Activated CD4-positive, CD25-positive, alpha-beta regulatory T cell treated with anti-CD3 and anti-CD28 coated beads, Interleukin-2, amount 50 U/mL, for 16 hours (primary cell): ENCODE data around the gene EHMT1.
"Not testable (repeated sequence)": the region's sequence is repeated elsewhere in the genome, so short reads cannot be mapped to it uniquely, and the experiment has no call there.

Source experiments
- DNase-seq: peaks from one replicate; pipeline ENCODE4 v3.0.0-alpha.2; 2020; ENCODE audit warnings: low read depth, low spot score

The EHMT1 gene

DNA sequence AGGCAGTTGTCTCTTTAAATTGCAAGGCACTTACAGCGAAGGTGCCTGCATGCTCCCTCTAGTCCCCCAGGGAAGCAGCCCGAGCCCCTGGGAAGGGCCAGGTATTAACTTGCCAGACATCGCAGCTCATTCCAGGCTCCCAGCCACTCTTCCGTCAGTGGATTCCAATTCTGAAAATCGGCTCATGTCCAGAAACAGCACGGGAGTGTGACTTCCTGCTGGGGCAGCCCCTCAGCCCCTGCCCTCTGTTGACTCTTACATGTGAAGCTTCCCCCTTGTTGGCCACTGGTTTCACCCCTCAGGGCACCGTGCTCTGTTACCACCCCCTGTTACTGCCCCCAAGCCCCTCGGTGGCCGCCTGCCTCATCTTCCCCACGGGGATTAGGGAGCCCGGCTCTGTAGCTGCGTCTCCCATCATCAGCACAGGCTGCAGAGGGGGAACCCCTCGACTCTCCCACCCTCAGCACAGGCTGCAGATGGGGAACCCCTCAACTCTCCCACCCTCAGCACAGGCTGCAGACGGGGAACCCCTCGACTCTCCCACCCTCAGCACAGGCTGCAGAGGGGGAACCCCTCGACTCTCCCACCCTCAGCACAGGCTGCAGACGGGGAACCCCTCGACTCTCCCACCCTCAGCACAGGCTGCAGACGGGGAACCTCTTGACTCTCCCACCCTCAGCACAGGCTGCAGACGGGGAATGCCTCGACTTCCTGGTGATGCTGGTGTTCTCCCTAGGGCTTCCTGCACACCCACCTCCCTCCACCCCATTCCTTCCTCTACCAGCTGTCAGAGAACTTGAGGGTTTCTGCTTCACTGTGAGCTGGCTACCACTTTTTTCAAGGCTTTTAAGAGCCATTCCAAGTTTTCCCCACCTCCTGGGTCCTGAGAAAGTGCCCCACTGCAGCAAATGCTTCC, 247.7 kb downstream of the EHMT1 start:
- DNase-seq: no peak

DNA sequence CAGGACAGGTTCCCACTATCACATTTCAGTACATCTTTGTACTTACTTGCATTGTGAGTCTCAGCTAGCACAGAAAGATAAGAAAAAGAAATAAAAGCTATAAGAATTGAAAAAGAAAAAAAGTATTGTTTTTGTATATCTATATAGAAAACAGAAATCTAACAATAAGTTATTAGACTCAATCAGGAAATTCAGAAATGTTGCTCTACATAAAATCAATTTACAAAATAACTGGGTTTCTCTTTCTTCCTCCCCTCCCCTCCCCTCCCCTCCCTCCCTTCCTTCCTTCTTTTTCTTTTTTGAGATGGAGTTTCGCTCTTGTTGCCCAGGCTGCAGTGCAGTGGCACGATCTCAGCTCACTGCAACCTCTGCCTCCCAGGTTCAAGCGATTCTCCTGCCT, 251.6 kb downstream of the EHMT1 start:
- DNase-seq: no peak

DNA sequence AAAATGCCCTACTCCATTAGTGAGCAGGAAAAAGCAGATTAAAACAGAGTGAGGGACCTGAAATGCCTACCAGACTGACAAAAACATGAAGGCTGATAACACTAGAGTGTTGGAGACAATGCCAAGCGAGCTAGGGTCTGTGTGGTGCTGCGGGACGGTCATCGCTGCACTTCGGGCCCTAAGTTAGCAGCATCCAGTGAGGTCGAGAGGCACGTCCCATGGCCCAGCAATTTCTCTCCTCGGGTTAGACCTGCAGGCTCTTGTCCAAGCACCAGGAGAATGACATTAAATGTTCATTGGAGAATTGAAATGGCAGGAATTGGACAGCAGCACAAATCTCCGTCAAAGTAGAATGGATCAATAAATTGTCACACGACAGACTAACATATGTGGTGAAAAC, 253.5 kb downstream of the EHMT1 start:
- DNase-seq: no peak

DNA sequence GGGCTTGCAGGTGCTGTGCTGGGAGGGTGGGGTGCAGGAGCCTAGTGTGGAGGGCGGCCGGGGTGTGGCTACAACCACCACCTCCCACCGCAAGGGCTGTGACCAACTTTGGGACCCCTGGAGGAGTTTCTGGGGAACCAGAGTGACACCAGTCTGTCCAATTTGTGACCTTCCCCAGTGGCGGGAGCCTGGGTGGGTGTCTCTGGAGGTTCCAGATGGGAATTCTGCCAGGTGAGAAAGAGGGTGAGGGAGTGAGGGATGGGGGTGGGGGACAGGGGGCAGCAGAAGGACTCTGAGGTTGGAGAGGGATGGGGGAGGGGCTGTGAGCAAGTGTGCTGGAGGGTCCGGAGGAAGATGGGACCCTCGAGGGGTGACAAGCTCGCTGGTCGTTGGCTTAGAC, 254.6 kb downstream of the EHMT1 start:
- no peak for DNase-seq

DNA sequence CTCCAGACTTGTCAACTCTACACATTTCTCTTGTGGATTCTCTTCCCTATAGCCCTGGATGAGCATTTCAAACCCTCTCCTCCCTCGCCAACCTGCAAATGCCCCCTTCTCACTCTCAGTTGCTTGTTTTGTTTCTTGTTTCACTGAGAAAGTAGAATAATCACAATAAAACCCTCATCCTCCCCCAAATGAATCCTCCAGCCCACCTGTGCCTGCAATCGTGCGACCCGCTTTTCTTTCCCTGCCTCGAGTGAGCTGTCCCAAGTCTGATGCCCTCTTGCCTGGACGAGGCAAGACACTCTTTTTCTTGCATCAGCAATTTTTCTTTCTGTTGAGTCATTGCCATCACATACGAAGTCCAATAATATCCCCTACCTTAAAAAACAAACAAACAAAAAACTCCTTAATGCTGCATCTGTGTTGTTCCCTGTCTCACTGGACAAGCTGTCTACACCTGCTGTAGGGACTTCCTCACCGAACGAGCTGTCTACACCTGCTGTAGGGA, 255.1 kb downstream of the EHMT1 start:
- DNase-seq: no peak

DNA sequence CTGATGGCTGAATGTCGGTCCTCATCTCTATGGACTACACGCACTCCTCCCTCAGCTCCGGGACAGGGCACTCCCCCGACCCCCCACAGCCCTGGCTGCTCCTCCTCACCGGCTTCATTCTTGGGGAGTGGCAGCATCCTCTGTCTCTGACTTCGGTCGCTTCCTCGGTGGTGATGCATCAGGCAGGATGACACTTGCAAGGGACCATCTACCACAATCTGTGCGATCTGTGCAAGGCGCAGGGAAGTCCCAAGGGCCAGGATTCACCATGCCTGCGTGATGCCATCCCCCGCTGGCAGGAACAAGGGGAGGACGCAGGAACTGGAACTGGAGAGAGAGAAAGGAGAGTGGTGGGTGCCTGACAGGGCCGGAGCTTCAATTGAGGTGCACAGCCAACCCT, 256.5 kb downstream of the EHMT1 start:
- DNase-seq: no peak

DNA sequence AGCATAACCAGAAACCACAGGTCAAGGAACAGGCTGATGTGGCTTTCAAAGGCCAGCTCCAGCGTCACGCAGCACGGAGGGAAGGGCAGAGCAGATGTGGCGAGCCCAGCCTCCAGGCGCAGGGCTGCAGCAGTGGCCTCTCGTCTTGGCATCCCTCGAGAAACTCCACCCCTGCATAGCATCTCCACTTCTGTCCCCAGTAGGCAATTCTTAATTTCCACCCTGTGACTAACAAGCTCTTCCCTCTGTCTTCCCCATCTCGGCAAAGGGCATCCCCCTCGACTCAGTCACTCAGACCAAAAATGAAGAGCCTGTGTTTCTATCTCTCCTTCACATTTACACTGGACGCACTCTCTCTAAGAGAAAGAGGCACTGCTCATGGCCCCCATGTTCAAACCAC, 257.0 kb downstream of the EHMT1 start:
- DNase-seq: no peak

DNA sequence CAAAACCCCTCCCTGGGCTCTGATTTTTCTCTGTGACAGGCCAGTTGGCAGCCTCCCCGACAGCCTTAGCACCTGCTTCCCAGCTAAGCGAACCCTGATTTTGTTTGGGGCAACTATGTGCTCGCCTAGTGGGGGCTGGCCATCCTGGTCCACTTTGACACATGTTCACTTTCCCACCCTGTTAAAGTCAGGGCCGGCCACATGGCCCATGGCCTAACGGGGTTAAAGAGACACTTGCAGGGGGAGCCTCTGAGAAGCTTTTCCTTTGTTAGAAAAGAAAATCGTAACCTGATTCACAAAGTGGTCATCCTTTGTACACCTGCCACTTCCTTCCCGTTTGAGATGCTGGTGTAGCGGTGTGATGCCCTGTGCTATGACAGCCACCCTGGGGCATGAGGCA, 257.5 kb downstream of the EHMT1 start:
- no peak for DNase-seq

DNA sequence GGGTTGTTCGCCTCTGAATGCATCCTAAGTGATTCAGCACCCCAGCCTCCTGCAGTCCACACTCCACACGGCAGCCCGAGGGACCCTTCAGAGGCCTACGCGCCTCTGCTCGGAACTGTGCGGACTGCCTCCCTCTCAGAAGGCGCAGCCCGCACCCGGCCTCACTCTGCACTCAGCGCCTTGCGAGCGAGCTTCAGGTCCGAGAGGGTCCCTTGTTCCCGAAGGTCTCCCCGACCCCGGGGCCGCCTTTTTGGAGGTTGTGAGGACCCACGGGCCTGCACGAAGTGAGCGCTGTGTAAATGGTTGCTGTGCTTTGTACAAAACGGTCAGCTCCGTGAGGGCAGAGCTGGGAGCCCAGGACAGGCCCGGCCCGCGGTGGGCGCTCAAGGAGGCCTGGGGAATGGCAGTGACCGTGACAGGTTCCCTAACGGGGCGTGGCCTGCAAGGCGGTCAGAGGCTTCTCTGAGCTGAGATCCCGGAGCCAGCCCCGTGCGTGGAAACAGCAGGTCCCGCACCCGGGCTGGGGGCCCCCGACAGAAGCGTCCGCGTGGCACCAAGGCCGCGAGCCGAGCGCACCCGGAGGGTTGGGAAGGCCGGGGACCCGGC, 258.1 kb downstream of the EHMT1 start:
- no peak for DNase-seq

DNA sequence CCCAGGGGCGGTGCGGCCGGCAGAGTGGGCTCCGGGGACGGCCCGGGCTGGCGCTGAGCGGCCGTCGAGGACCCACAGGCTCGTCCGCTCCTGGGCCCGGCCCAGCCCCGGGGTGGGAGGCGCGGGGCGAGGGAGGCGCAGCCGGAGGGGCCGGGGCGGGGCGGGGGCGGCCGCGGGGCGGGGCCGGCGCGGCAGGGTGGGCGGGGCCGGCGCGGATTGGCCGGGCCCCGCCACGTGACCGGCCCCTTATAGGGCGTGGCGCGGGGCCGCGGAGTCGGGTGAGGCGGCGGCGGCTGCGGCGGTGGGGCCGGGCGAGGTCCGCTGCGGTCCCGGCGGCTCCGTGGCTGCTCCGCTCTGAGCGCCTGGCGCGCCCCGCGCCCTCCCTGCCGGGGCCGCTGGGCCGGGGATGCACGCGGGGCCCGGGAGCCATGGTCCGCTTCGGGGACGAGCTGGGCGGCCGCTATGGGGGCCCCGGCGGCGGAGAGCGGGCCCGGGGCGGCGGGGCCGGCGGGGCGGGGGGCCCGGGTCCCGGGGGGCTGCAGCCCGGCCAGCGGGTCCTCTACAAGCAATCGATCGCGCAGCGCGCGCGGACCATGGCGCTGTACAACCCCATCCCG, 258.8 kb downstream of the EHMT1 start, which contains the start of gene CACNA1B:
TSS of gene CACNA1B (plus strand) at position 277 of the 617 bp plus-strand sequence. CDS start at position 429, 152 bp downstream.
- not testable (repeated sequence) for DNase-seq

DNA sequence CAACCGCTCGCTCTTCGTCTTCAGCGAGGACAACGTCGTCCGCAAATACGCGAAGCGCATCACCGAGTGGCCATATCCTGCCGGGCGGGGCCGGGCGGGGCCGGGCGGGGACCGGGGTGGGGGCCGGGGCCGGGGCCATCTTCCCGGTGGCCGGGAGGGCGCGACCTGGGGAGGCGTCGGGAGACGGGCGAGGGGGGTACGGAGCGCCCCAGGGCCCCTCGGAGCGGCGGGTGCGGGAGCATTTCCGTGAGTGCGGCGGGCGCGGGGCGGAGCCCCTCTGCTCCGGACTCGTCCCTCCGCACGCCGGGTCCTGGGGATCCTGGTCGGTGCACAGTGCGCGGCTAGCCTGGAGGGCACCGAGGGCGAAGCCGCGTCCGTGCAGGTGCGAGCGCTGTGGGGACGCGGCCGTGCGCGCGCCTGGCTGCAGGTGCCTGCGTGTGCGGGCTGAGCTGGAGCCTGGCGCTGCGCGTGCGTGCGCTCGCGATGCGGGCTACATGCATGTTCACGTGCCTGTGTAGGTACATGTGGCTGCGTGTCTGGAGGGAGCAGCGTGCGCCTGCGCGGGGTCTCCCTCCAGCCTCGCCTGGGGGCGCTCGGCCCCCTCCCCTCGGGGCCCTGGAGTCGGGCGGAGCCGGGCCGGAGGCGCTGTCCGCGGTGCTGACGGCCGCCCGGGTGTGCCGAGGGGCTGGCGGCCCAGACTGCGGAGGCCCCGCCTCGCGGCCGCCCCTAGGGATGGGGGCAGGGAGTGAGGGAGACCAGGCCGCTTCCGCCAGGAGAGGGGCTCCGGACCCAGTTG, 259.5 kb downstream of the EHMT1 start:
- no peak for DNase-seq

DNA sequence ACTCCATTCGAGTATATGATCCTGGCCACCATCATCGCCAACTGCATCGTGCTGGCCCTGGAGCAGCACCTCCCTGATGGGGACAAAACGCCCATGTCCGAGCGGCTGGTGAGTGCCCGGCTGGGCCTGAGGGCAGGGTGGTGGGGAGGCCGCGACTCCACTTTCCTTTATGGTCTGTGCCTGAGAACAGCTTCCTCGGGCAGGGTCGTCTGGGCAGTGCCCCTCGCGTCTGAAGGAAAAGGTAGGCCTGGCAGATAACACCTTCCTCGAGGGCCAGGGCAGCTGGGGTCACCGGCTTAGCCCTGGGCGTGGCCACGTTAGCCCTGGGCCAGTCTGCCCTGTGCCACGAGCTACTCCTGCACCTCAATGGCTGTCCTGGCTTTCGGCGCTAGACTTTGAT, 260.2 kb downstream of the EHMT1 start:
- no peak for DNase-seq

DNA sequence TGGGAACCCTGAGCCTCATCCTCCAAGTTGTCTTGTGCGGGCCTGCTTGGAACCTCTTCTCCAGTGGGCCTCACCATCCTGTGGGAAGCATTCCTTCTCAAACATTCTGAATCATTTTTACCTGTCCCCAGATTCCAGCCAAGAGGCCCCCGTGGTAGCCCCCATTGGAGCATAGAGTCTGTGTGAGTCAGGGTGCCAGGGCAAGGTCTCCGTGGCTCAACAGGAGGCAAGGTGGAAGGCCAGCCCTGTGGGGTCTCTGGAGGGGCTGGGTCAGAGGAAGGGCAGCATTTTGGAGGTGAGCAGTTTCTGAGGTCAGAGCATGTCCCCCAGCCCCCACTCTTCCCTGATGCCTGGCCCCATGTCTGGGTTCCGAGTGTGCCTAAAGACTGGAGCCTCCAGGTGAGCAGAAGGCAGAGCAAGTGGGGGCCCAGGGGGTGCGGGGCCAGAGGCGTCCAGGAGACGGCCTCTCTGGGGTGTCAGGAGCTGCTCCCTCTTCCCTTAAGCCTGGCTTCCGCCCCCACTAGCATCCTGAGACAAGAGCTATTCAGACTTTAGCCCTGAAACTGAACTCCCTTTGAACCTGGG, 260.9 kb downstream of the EHMT1 start:
- DNase-seq: no peak

DNA sequence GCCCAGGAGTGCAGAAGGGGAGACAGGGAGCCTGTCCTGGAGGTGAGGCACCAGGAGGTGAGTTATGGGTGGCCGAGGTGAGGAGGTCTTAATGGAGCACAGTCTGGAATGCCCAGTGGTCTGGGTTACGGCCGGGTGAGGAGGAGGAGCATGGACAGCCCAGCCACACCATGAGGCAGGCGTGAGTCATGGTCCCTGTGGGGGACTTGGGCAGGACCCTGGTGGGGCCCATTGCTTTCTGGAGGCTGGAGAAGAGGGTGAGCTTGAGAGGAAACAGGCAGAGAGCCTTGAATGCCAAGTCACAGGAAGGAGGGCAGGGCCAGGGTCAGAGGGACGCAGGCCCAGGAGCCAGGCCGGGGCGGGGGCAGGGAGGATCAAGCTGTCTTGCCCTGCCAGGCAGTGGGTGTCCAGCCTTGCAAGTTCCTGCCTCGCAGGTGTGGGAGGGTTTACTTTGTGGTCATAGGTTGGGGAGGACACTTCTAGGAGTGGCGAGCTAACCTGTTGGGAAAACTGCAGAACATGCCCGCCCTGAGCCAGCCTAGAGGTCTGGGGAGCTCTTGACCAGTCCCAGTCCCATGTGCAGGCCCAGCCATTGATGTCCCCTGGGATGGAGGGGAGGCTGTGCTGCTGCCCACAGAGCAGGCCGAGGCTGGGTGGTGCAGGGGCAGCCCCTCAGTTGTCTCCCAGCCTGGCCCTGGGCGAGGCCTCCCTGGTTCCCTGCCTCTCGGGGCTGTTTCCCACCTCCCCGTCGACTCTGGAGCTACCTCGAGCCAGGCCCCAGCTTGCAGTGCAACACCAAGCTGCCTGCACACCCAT, 261.6 kb downstream of the EHMT1 start:
- no peak for DNase-seq

DNA sequence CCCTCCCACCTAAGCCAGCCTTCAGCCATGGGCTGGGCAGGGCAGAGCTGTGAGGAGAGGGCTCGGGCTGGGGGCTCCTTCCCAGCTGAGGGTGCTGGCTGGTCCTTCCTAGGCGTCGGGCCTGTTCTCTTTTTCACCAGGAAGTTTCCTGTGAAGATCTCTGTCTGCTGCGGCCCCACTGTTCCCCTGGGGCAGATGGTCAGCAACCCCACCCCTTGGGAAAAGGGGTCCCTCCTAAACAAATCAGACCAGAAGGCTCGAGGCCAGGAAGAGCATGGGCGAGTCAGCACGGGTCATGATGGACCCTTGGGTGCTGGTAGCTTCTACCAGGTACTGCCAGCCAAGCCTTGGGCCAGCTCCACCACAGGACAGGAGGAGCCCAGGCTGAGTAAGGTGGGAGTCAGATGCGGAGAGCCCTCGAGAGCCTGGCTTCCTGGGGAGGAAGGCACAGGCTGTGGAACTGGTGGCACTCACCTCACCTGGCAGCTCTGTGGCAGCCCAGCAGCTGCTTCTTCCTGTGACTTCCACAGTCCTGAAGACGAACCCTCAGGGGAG, 262.2 kb downstream of the EHMT1 start:
- no peak for DNase-seq

DNA sequence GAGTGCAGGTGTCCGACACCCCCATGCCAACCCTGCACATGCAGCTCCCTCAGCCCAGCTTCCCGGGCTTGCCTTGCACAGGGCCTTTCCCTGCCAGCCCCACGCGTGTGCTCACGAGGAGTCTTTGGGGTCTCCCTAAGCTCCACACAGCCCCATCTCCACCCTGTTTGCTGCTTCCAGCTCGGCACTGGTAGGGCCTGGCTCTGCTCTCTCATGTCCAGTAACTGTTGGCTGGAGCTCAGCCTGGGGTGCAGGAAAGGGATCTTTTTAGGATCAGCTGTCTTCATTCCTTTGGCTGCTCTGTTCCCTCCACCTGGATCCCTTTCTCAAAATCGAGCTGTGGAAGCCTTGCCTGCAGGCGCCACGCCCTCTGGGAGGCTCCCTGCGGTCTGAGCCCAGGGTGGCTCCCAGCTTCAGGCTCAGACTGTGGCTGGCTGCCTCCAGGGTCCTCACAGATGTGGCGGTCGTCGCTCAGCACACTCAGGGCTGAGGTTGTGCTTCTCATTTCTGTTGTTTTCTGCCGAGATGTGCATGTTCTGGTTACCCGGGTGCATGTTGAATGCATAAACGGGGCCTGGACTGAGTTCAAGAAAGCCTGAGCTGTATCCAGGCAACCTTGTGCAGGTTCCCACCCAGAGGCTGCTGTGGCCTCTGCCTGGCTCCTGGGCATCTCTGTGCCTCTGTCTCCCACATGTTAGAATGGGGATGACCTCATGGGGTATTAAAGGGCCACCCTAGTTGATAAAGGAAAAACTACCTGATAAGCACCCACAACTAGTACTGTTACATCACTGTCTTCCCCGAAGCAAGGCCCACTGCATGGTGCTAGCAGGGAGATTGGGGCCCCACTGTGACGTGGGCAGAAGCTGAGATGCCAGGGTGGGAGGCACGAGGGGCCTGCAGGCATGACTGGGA, 263.0 kb downstream of the EHMT1 start:
- DNase-seq: no peak

DNA sequence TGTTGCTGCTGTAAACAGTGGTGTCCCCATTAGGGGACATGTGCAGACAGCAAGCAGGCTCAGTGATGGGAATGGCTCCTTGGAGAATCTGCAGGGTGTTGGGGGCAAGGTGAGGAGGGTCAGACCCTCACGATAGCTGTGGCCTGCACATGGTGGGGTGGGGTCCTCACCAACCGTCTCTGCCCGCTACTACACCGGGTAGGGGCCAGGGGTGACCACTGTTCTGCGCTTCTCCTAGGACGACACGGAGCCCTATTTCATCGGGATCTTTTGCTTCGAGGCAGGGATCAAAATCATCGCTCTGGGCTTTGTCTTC, 263.7 kb downstream of the EHMT1 start:
- no peak for DNase-seq

DNA sequence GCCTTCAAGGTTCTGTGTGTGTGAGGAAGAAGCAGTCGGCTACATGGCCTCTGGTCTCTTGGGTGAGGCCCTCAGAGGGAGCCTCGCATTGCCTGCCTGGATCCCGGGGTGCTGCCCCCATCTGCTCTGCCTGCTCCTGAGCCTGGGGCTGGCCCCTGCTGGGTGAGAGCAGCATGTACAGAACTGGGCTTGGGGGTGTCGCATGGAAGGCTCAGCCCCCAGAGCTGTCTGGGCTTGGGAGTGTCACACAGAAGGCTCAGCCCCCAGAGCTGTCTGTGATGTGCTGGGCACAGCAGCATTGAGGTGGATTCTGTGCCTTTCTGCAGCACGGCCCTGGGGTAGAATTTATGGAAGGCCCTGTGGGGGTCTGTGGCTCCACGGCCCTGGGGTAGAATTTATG, 265.2 kb downstream of the EHMT1 start:
- DNase-seq: not testable (repeated sequence)

DNA sequence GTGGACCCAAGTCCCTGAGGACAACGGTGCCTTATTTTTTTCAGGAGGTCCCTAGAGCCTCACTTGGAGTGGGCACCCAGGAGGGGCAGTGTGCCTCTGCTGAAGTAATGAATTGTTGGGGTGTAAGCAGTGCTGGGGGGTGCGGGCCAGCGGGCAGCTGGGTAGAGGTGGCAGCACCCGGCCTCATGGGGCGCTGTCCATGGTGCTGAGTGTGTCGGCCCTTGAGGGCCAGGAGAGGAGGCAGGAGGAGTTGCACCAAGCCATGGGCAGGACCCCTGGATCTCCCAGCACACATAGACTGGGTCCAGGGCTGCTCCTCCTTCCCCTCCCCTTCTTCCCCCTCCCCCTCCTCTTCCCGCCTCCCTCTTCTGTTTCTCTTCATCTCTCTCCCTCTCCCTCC, 265.7 kb downstream of the EHMT1 start:
- DNase-seq: not testable (repeated sequence)
